ENCODE results near the gene PREP.

PREP gene

GRCh38 chr6:105402939-105403935 lies at the start of gene PREP (continued):
- TF ChIP-seq ZNF26 (tag by site-specific recombination; IDR thresholded peaks at IDR 0.05) (no peak), ZNF223 (tag by site-specific recombination; IDR thresholded peaks at IDR 0.05) (no peak), ZXDB (tag by site-specific recombination; IDR thresholded peaks at IDR 0.05) (0 out of 2 replicates have a peak, but pooled peaks have one; percentile 30), FEZF1 (tag by site-specific recombination; IDR thresholded peaks at IDR 0.05) (no peak), ZBTB20 (tag by site-specific recombination; IDR thresholded peaks at IDR 0.05) (peak; percentile 70), ZNF335 (tag by site-specific recombination; conservative IDR thresholded peaks at IDR 0.05) (peak; percentile 34), ZNF558 (tag by site-specific recombination; IDR thresholded peaks at IDR 0.05) (no peak), KLF1 (tag by site-specific recombination; IDR thresholded peaks at IDR 0.05) (no peak), ZBTB48 (tag by site-specific recombination; IDR thresholded peaks at IDR 0.05) (peak; percentile 56; the same call in 1 of the 2 replicates), PBX3 (CRISPR knock-in tag; IDR thresholded peaks at IDR 0.05) (peak; percentile 82; the same call in 1 of the 2 replicates), ZNF2 (tag by site-specific recombination; IDR thresholded peaks at IDR 0.05) (peak; percentile 78), ZNF324 (tag by site-specific recombination; IDR thresholded peaks at IDR 0.05) (peak; percentile 38; the same call in 1 of the 2 replicates), ATF2 (tag by site-specific recombination; IDR thresholded peaks at IDR 0.05; ENCODE audit: low read depth) (no peak), SP3 (tag by site-specific recombination; IDR thresholded peaks at IDR 0.05) (no peak), ZNF146 (tag by site-specific recombination; IDR thresholded peaks at IDR 0.05) (no peak), ZBTB8A (tag by site-specific recombination; IDR thresholded peaks at IDR 0.05) (peak; percentile 62), ZNF121 (tag by site-specific recombination; IDR thresholded peaks at IDR 0.05) (no peak), ZFP69B (tag by site-specific recombination; IDR thresholded peaks at IDR 0.05) (no peak; the same call in 1 of the 2 replicates), ZNF132 (tag by site-specific recombination; IDR thresholded peaks at IDR 0.05; ENCODE audit: borderline replicate concordance) (no peak), ZNF521 (tag by site-specific recombination; IDR thresholded peaks at IDR 0.05) (no peak), REPIN1 (tag by site-specific recombination; IDR thresholded peaks at IDR 0.05; ENCODE audit: low read depth) (no peak), ZNF654 (tag by site-specific recombination; IDR thresholded peaks at IDR 0.05; ENCODE audit: low read depth) (0 out of 2 replicates have a peak, but pooled peaks have one; percentile 9), ZNF530 (tag by site-specific recombination; IDR thresholded peaks at IDR 0.05; ENCODE audit: low read depth) (no peak), ZNF610 (tag by site-specific recombination; IDR thresholded peaks at IDR 0.05; ENCODE audit: borderline replicate concordance) (no peak), REST (tag by site-specific recombination; IDR thresholded peaks at IDR 0.05) (peak; percentile 24; the same call in 1 of the 2 replicates), ZNF175 (tag by site-specific recombination; IDR thresholded peaks at IDR 0.05) (no peak), ZFP37 (tag by site-specific recombination; IDR thresholded peaks at IDR 0.05) (peak; percentile 64; the same call in 1 of the 2 replicates), ZNF791 (tag by site-specific recombination; IDR thresholded peaks at IDR 0.05) (no peak), ZNF24 (tag by site-specific recombination; IDR thresholded peaks at IDR 0.05) (no peak), MEIS1 (CRISPR knock-in tag; IDR thresholded peaks at IDR 0.05; ENCODE audit: borderline replicate concordance) (no peak), ZSCAN30 (tag by site-specific recombination; IDR thresholded peaks at IDR 0.05) (no peak)
